ENCODE measurements around the gene COBL. TPM values are rescaled to one million over a fixed set of nuclear protein-coding genes. Genes with fewer than 3 reads are reported as not detected.

Gene COBL
- total and polyA plus RNA-seq, 10 of the 15 experiments (the other 5 are each of a cell fraction or from before 2014, with no cell fraction given) = 0.21 TPM; not detected in 9

DNA sequence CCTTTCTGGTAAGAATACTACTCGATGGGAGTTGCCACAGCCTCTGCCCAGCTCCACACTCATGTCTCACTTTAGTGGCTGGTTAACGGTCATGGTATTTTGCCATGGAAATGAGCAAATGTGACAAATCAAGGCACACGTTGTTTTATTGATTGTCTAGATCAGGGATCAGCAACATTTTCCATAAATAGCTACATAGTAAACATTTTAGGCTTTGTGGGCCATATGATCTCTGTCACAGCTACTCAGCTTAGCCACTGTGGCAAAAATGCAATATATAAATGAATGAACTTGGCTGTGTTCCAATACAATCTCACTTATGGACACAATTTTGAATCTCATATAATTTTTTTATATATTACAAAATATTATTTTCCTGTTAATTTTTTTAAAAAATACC lies 76.9 kb downstream of the COBL start:
- CTCF ChIA-PET = no interaction called here
- no peak overlapping the region for H3K9ac ChIP-seq (ENCODE audit: control insufficient read depth, insufficient read depth, low read length)
- no peaks in the 10 kb centered on the region for H3K9me3 ChIP-seq (replicated peaks; ENCODE audit: control insufficient read depth, insufficient read depth, low read length)
- no peak for ATAC-seq
- no peak overlapping the region for H3K27ac ChIP-seq (ENCODE audit: control insufficient read depth, insufficient read depth)
- in situ Hi-C loops (cut with MboI) = no loop called here
- BruUV-seq (replicated peaks) = no TSS peak
- FAIRE-seq = no peak
- no peaks in the 10 kb centered on the region; a peak in 1 of 4 replicates for H3K27me3 ChIP-seq (replicated peaks in 1 of 2; ENCODE audit: control insufficient read depth in 2 of 2, insufficient read depth in 2 of 2, low read length in 1 of 2)
- no peaks in the 10 kb centered on the region for H4K20me1 ChIP-seq (ENCODE audit: control insufficient read depth, insufficient read depth)
- WGBS (ENCODE audit: insufficient coverage, insufficient replicate concordance, low lambda C conversion rate, missing lambda C conversion rate) = 25% methylated on average over 3 of the region's 3 CpGs
- POLR2A ChIA-PET = interaction anchor here (0.6 kb wide), 1 partner anchor 420 kb away, joined by 4 read pairs; no protein-coding TSS in a partner anchor
- DNase-seq (ENCODE audit: low read depth, low spot score) = no peak
- SMC1A ChIA-PET (ENCODE audit: uncharacterized antibody, unreplicated experiment) = no interaction called here
- no peaks in the 10 kb centered on the region for H3K36me3 ChIP-seq (ENCODE audit: control insufficient read depth in 2 of 2, insufficient read depth in 2 of 2, low read length in 1 of 2)
- intact Hi-C loops (cut with micrococcal nuclease; ENCODE audit: unreplicated experiment) = no loop called here
- no peaks in the 10 kb centered on the region for H3K4me1 ChIP-seq (ENCODE audit: control insufficient read depth, insufficient read depth, low read length)
- no peak overlapping the region for H2AFZ ChIP-seq (ENCODE audit: control insufficient read depth, low read depth, low read length)
- no peak overlapping the region for H3K4me2 ChIP-seq (ENCODE audit: control insufficient read depth, insufficient read depth)
- H3K4me3 ChIP-seq = no peak overlapping the region
- TF ChIP-seq ETV6 (conservative IDR thresholded peaks at IDR 0.05 in 1 of 2, IDR thresholded peaks at IDR 0.05 in 1 of 2; ENCODE audit: borderline replicate concordance in 1 of 2, low read depth in 1 of 2) (no peak), REST (IDR thresholded peaks at IDR 0.05; ENCODE audit: low read depth, low read length) (no peak), ZZZ3 (IDR thresholded peaks at IDR 0.05; ENCODE audit: control insufficient read depth, insufficient read length, low read depth) (no peak), RELB (IDR thresholded peaks at IDR 0.05; ENCODE audit: low read depth) (no peak), MTA3 (IDR thresholded peaks at IDR 0.05; ENCODE audit: borderline replicate concordance, low read length) (no peak), CHD4 (IDR thresholded peaks at IDR 0.05) (no peak), SREBF1 (IDR thresholded peaks at IDR 0.05; ENCODE audit: low read length) (no peak), TCF12 (IDR thresholded peaks at IDR 0.05; ENCODE audit: low read depth, low read length) (no peak)
- H3K79me2 ChIP-seq (ENCODE audit: control insufficient read depth, insufficient read depth, low read length) = no peaks in the 10 kb centered on the region
- RAD21 ChIA-PET (ENCODE audit: unreplicated experiment) = no interaction called here

All from GM12878 (cell line).